ENCODE data around the gene SNAP25. TPM values are rescaled to one million over a fixed set of nuclear protein-coding genes. Genes with fewer than 3 reads are reported as not detected.

Gene SNAP25
- total and polyA plus RNA-seq, 10 of the 15 experiments (the other 5 are each of a cell fraction or from before 2014, with no cell fraction given), result not detected

DNA sequence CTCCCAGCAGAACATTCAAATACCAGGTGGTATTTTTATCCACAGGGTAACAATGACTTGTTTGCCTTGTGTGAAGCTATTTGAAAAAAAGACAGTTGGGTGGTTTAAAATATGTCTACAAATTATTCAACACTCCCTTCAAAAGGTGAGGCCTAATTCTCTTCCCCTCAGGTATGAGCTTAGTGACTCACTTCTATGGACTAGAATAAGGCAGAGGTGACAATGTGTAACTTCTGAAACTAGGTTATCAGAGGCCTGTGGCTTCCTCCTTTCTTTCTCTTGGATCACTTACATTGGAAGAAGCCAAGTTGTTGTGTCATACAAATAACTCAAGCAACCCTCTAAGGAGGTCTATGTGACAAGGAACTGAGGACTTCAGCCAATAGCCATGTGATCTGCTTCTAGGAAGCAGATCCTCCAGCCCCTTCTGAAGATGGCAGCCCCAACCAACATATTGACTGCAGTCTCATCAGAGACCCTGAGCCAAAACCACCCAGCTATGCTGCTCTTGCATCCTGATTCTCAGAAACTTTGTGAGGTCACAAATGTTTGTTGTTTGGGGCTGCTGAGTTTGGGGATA lies 102.6 kb downstream of the SNAP25 start:
- H3K27me3 ChIP-seq (replicated peaks in 1 of 2; ENCODE audit: control insufficient read depth in 2 of 2, insufficient read depth in 2 of 2, low read length in 1 of 2), result no peaks in the 10 kb centered on the region
- no TSS peak for BruUV-seq (replicated peaks)
- peaks cover 1% of the 10 kb centered on the region; the same call in 2 of the 3 replicates for H3K9me3 ChIP-seq (replicated peaks; ENCODE audit: control insufficient read depth, insufficient read depth, low read length)
- ChIA-PET POLR2A (no interaction called here), RAD21 (ENCODE audit: unreplicated experiment) (interaction anchor here (0.9 kb wide), 1 partner anchor 15 kb away, joined by 3 read pairs; no protein-coding TSS in a partner anchor), CTCF (interaction anchor here (1.0 to 8.1 kb wide), 6 partner anchors 31 to 107 kb away, joined by 3 to 187 read pairs (median 5); no protein-coding TSS in a partner anchor), SMC1A (ENCODE audit: uncharacterized antibody, unreplicated experiment) (interaction anchor here (1.0 to 1.5 kb wide), 7 partner anchors 10 to 113 kb away, joined by 3 to 6 read pairs (median 3); partner anchors contain the start of gene MKKS)
- H3K27ac ChIP-seq (ENCODE audit: control insufficient read depth, insufficient read depth), result no peak overlapping the region
- ATAC-seq (no peak), FAIRE-seq (no peak), DNase-seq (ENCODE audit: low read depth, low spot score) (no peak)
- H3K36me3 ChIP-seq (ENCODE audit: control insufficient read depth in 2 of 2, insufficient read depth in 2 of 2, low read length in 1 of 2), result no peaks in the 10 kb centered on the region
- no peak overlapping the region for H3K4me3 ChIP-seq
- H4K20me1 ChIP-seq (ENCODE audit: control insufficient read depth, insufficient read depth), result no peaks in the 10 kb centered on the region
- no peak overlapping the region for H3K4me2 ChIP-seq (ENCODE audit: control insufficient read depth, insufficient read depth)
- in situ Hi-C loops (cut with MboI) (no loop called here), intact Hi-C loops (cut with micrococcal nuclease; ENCODE audit: unreplicated experiment) (no loop called here)
- no peaks in the 10 kb centered on the region for H3K4me1 ChIP-seq (ENCODE audit: control insufficient read depth, insufficient read depth, low read length)
- no peak overlapping the region for H2AFZ ChIP-seq (ENCODE audit: control insufficient read depth, low read depth, low read length)
- no peak overlapping the region for H3K9ac ChIP-seq (ENCODE audit: control insufficient read depth, insufficient read depth, low read length)
- no peaks in the 10 kb centered on the region for H3K79me2 ChIP-seq (ENCODE audit: control insufficient read depth, insufficient read depth, low read length)
- TF ChIP-seq BHLHE40 (IDR thresholded peaks at IDR 0.05; ENCODE audit: borderline replicate concordance in 1 of 2, low read depth in 2 of 2, low read length in 1 of 2), result no peak

DNA sequence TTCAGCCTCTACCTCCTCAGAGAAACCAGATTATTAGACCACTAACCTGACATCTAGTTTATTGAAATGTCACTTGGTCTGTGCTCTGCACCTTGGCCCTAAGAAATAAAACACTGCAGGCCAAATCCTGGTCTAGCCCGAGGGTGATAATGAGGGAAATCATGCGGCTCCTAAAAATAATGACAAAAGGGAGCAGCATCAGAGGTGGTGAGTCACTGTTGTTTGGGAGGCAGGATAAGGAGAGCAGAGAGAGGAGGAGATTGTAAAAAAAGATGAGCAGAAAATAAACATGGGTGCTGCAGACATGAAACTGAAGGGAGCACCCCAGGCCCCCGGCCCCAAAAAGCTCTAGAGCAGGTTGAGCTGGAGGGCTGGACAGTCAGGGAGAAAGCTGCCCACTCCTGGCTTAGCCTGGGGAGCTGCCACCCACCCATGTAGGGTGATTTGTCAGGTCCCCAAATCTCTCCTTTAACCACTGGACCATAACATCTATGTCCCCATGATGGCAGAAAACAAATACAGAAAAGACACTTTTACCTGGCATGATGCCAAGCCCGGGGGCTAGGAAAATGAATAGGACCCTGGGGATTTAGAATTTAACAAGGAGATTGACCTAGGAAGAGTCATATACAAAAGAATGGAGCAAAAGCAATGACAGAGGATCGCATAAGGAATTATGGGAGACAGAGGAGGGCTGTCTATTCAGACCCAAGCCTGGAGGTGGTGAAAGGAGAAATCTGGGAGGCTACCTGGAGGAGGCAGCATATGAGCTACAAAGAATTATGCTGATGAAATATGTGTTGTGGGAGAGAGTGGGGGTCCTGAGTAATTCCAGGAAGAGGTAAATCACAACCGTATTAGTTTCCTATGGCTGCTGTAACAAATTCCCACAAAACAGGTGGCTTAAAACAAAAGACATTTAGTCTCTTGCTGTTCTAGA lies 103.7 kb downstream of the SNAP25 start:
- no peaks in the 10 kb centered on the region; the same call in 2 of the 3 replicates for H3K9me3 ChIP-seq (replicated peaks; ENCODE audit: control insufficient read depth, insufficient read depth, low read length)
- SMC1A ChIA-PET (ENCODE audit: uncharacterized antibody, unreplicated experiment), result interaction anchor here (1.1 to 1.5 kb wide), 3 partner anchors 13 to 29 kb away, joined by 3 to 5 read pairs (median 5); no protein-coding TSS in a partner anchor
- WGBS (ENCODE audit: insufficient coverage, insufficient replicate concordance, low lambda C conversion rate, missing lambda C conversion rate), result 25% methylated on average over 6 of the region's 6 CpGs
- no peak overlapping the region for H3K9ac ChIP-seq (ENCODE audit: control insufficient read depth, insufficient read depth, low read length)
- in situ Hi-C loops (cut with MboI) (no loop called here), intact Hi-C loops (cut with micrococcal nuclease; ENCODE audit: unreplicated experiment) (no loop called here)
- no peaks in the 10 kb centered on the region for H3K79me2 ChIP-seq (ENCODE audit: control insufficient read depth, insufficient read depth, low read length)
- DNase-seq (ENCODE audit: low read depth, low spot score) (no peak), ATAC-seq (no peak), FAIRE-seq (no peak)
- no peaks in the 10 kb centered on the region for H3K36me3 ChIP-seq (ENCODE audit: control insufficient read depth in 2 of 2, insufficient read depth in 2 of 2, low read length in 1 of 2)
- RAD21 ChIA-PET (ENCODE audit: unreplicated experiment), result interaction anchor here (0.9 kb wide), 1 partner anchor 14 kb away, joined by 3 read pairs; no protein-coding TSS in a partner anchor
- no peaks in the 10 kb centered on the region; a peak in 1 of 4 replicates for H3K27me3 ChIP-seq (replicated peaks in 1 of 2; ENCODE audit: control insufficient read depth in 2 of 2, insufficient read depth in 2 of 2, low read length in 1 of 2)
- CTCF ChIA-PET, result interaction anchor here (1.5 to 8.1 kb wide), 5 partner anchors 13 to 105 kb away, joined by 4 to 187 read pairs (median 5); no protein-coding TSS in a partner anchor
- H3K4me3 ChIP-seq, result no peak overlapping the region
- no peaks in the 10 kb centered on the region for H3K4me1 ChIP-seq (ENCODE audit: control insufficient read depth, insufficient read depth, low read length)
- no peak overlapping the region for H2AFZ ChIP-seq (ENCODE audit: control insufficient read depth, low read depth, low read length)
- H3K27ac ChIP-seq (ENCODE audit: control insufficient read depth, insufficient read depth), result no peak overlapping the region
- no TSS peak for BruUV-seq (replicated peaks)
- POLR2A ChIA-PET, result no interaction called here
- no peaks in the 10 kb centered on the region for H4K20me1 ChIP-seq (ENCODE audit: control insufficient read depth, insufficient read depth)
- no peak overlapping the region for H3K4me2 ChIP-seq (ENCODE audit: control insufficient read depth, insufficient read depth)
- TF ChIP-seq BACH1 (IDR thresholded peaks at IDR 0.05; ENCODE audit: borderline replicate concordance) (no peak), ZBED1 (IDR thresholded peaks at IDR 0.05; ENCODE audit: borderline replicate concordance) (no peak), PML (IDR thresholded peaks at IDR 0.05; ENCODE audit: low read length) (no peak), NFYB (IDR thresholded peaks at IDR 0.05; ENCODE audit: insufficient read depth, low read depth, low read length) (no peak), GABPA (IDR thresholded peaks at IDR 0.05; ENCODE audit: low read depth) (no peak), CEBPB (IDR thresholded peaks at IDR 0.05; ENCODE audit: borderline replicate concordance in 1 of 2, low read depth in 2 of 2, low read length in 2 of 2) (no peak), RAD51 (IDR thresholded peaks at IDR 0.05) (no peak), HCFC1 (IDR thresholded peaks at IDR 0.05; ENCODE audit: low read length) (no peak), ZSCAN29 (IDR thresholded peaks at IDR 0.05) (no peak), MXI1 (IDR thresholded peaks at IDR 0.05; ENCODE audit: low read depth, low read length) (no peak), BHLHE40 (IDR thresholded peaks at IDR 0.05; ENCODE audit: borderline replicate concordance in 1 of 2, low read depth in 2 of 2, low read length in 1 of 2) (no peak), POLR2AphosphoS5 (IDR thresholded peaks at IDR 0.05; ENCODE audit: low read length) (no peak)
- TF ChIP-seq, protein P1, sequence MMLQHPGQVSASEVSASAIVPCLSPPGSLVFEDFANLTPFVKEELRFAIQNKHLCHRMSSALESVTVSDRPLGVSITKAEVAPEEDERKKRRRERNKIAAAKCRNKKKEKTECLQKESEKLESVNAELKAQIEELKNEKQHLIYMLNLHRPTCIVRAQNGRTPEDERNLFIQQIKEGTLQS (IDR thresholded peaks at IDR 0.05; ENCODE audit: borderline replicate concordance, extremely low read depth, low read depth, low read length), result no peak
- TF ChIP-seq, protein P2, sequence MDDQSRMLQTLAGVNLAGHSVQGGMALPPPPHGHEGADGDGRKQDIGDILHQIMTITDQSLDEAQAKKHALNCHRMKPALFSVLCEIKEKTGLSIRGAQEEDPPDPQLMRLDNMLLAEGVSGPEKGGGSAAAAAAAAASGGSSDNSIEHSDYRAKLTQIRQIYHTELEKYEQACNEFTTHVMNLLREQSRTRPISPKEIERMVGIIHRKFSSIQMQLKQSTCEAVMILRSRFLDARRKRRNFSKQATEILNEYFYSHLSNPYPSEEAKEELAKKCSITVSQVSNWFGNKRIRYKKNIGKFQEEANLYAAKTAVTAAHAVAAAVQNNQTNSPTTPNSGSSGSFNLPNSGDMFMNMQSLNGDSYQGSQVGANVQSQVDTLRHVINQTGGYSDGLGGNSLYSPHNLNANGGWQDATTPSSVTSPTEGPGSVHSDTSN (IDR thresholded peaks at IDR 0.05; ENCODE audit: insufficient replicate concordance, low read depth, low read length), result no peak
